Dermis microvascular lymphatic vessel endothelial cell (primary cell): ENCODE data around the gene NDUFS1. TPM values are rescaled to one million over a fixed set of nuclear protein-coding genes. Genes with fewer than 3 reads are reported as not detected.
A peak's percentile ranks its signal among the peaks of the same experiment; 100 is the strongest.
"Not testable (repeated sequence)": the region's sequence is repeated elsewhere in the genome, so short reads cannot be mapped to it uniquely, and the experiment has no call there.

Experiments
- DNase-seq, 2 donors: peaks; one replicate each; pipeline versions ENCODE4 v3.0.0 to v3.0.0-alpha.2; 2010; ENCODE audit warnings: low read depth in 2 of 2
- total RNA-seq: library from RNA; depleted of rRNA; stranded (reverse); fragments of >200 nt; gene quantifications from 2 replicates; pipeline ENCODE4 v1.2.1, GENCODE V29; 2014

The NDUFS1 gene
- 102 and 121 TPM in 2 replicates for total RNA-seq

- peak; percentile 97 to 99 for DNase-seq
Measured at GRCh38 chr2:206159346-206160124, at the start of gene NDUFS1, which contains the start of gene EEF1B2. Gene NDUFS1, minus strand, starts transcription at chr2:206159444. Its CDS starts 5,766 bp downstream, at chr2:206153678. Gene EEF1B2, plus strand, starts transcription at chr2:206159895. Its CDS starts 85 bp downstream, at chr2:206159980.

- DNase-seq, result no peak
Measured at GRCh38 chr2:206208900-206209299, 49.7 kb upstream of the NDUFS1 start.

GRCh38 chr2:206207316-206207715 is 48.1 kb upstream of the NDUFS1 start:
- not testable (repeated sequence) for DNase-seq

- DNase-seq, result no peak
Measured at GRCh38 chr2:206204710-206205109, 45.5 kb upstream of the NDUFS1 start.

GRCh38 chr2:206203331-206203730 is 44.1 kb upstream of the NDUFS1 start:
- DNase-seq, result no peak

GRCh38 chr2:206202446-206202845 is 43.2 kb upstream of the NDUFS1 start:
- no peak for DNase-seq

- no peak for DNase-seq
Measured at GRCh38 chr2:206201075-206201848, 42.0 kb upstream of the NDUFS1 start.

GRCh38 chr2:206198677-206199076 is 39.4 kb upstream of the NDUFS1 start:
- DNase-seq, result no peak

GRCh38 chr2:206193671-206194357 is 34.6 kb upstream of the NDUFS1 start:
- DNase-seq, result no peak

- DNase-seq, result no peak
Measured at GRCh38 chr2:206192157-206192556, 32.9 kb upstream of the NDUFS1 start.

- no peak for DNase-seq
Measured at GRCh38 chr2:206190689-206191088, 31.4 kb upstream of the NDUFS1 start.

- DNase-seq, result no peak
Measured at GRCh38 chr2:206190111-206190510, 30.9 kb upstream of the NDUFS1 start.

GRCh38 chr2:206189691-206190090 is 30.4 kb upstream of the NDUFS1 start:
- DNase-seq, result no peak

- not testable (repeated sequence) for DNase-seq
Measured at GRCh38 chr2:206181526-206181925, 22.3 kb upstream of the NDUFS1 start.

- peak; percentile 30 to 51 for DNase-seq
Measured at GRCh38 chr2:206176901-206177300, 17.7 kb upstream of the NDUFS1 start.

GRCh38 chr2:206176121-206176520 is 16.9 kb upstream of the NDUFS1 start:
- no peak for DNase-seq

- no peak for DNase-seq
Measured at GRCh38 chr2:206173147-206173546, 13.9 kb upstream of the NDUFS1 start.

- not testable (repeated sequence) for DNase-seq
Measured at GRCh38 chr2:206171624-206172397, 12.6 kb upstream of the NDUFS1 start.

- DNase-seq, result not testable (repeated sequence)
Measured at GRCh38 chr2:206168230-206168629, 9.0 kb upstream of the NDUFS1 start.

GRCh38 chr2:206164261-206164862 is 5.1 kb upstream of the NDUFS1 start:
- peak; percentile 28 to 39 for DNase-seq
